GM12878 (cell line): ENCODE results near the gene DCAF8. TPM values are rescaled to one million over a fixed set of nuclear protein-coding genes. Genes with fewer than 3 reads are reported as not detected.

Source experiments
- ATAC-seq: fragments of 200-7000 bp; cut with Tn5 transposase; 3 replicates; pipeline ENCODE4 v1.9.1; 2020; ENCODE audit warnings: mild to moderate bottlenecking, moderate library complexity
- BruUV-seq: library from RNA; stranded (reverse); fragments of 400-500 nt; replicated peaks from 2 replicates; lab custom pipeline; 2021; lab: Mats Ljungman, UMichigan
- CTCF ChIA-PET: fragments of 300-600 bp; sonication (Branson Sonifier 250); formaldehyde crosslinking; extraction: SDS; loops from one replicate; lab custom pipeline; 2021; ENCODE audit warnings: inconsistent platforms; lab: Yijun Ruan, JAX
- POLR2A ChIA-PET: fragments of 350-600 bp; formaldehyde crosslinking; extraction: SDS; loops from one replicate; lab custom pipeline; 2021; ENCODE audit warnings: inconsistent platforms; lab: Charles Lee
- RAD21 ChIA-PET: fragments of 300-600 bp; sonication (Branson Sonifier 250); formaldehyde crosslinking; loops from one replicate; lab custom pipeline; 2023; ENCODE audit warnings: antibody characterized with exemption; ENCODE audit not compliant: unreplicated experiment; lab: Charles Lee
- SMC1A ChIA-PET: fragments of 300-600 bp; sonication (Branson Sonifier 250); formaldehyde crosslinking; loops from one replicate; lab custom pipeline; 2023; ENCODE audit not compliant: unreplicated experiment, uncharacterized antibody; lab: Charles Lee
- DNase-seq: peaks from one replicate; pipeline ENCODE4 v3.0.0-alpha.2; 2011; ENCODE audit warnings: low read depth, low spot score
- FAIRE-seq: peaks from 3 replicates; lab custom pipeline; 2011; peaks lifted over from hg19 to GRCh38; lab: Jason Lieb, UNC
- H2AFZ ChIP-seq: 2 replicates; pipeline ENCODE4 v1.6.0; 2011; ENCODE audit warnings: low read depth, low read length, control low read depth; ENCODE audit not compliant: control insufficient read depth
- H3K27ac ChIP-seq: 2 replicates; pipeline ENCODE4 v1.5.1; 2011; ENCODE audit warnings: control low read depth; ENCODE audit not compliant: control insufficient read depth, insufficient read depth
- H3K27me3 ChIP-seq, 2 experiments: replicated peaks in 1 of 2; 2 replicates each; pipeline versions ENCODE4 v1.6.0 to v1.6.1; 2011; ENCODE audit warnings: low read length in 1 of 2; ENCODE audit not compliant: control insufficient read depth in 2 of 2, insufficient read depth in 2 of 2
- H3K36me3 ChIP-seq, 2 experiments: 2 replicates each; pipeline ENCODE4 v1.5.1; 2011; ENCODE audit warnings: low read length in 1 of 2; ENCODE audit not compliant: control insufficient read depth in 2 of 2, insufficient read depth in 2 of 2
- H3K4me1 ChIP-seq: 2 replicates; pipeline ENCODE4 v1.6.1; 2011; ENCODE audit warnings: mild to moderate bottlenecking, low read length, moderate library complexity, mixed read lengths; ENCODE audit not compliant: control insufficient read depth, insufficient read depth
- H3K4me2 ChIP-seq: 2 replicates; pipeline ENCODE4 v1.6.0; 2011; ENCODE audit warnings: control low read depth; ENCODE audit not compliant: control insufficient read depth, insufficient read depth
- H3K4me3 ChIP-seq: fragments of 200-600 bp; sonication (generic); 2 replicates; pipeline ENCODE4 v1.5.1; 2016
- H3K79me2 ChIP-seq: 2 replicates; pipeline ENCODE4 v1.6.0; 2011; ENCODE audit warnings: low read length; ENCODE audit not compliant: control insufficient read depth, insufficient read depth
- H3K9ac ChIP-seq: 2 replicates; pipeline ENCODE4 v1.8.0; 2011; ENCODE audit warnings: low read length, control low read depth, mixed read lengths; ENCODE audit not compliant: control insufficient read depth, insufficient read depth
- H3K9me3 ChIP-seq: replicated peaks from 3 replicates; pipeline ENCODE4 v1.5.1; 2011; ENCODE audit warnings: mild to moderate bottlenecking, low read length; ENCODE audit not compliant: control insufficient read depth, insufficient read depth
- H4K20me1 ChIP-seq: 2 replicates; pipeline ENCODE4 v1.6.0; 2011; ENCODE audit not compliant: control insufficient read depth, insufficient read depth
- ATF3 ChIP-seq: IDR thresholded peaks from 2 replicates; pipeline ENCODE4 v1.6.1; 2011; ENCODE audit warnings: low read depth, mild to moderate bottlenecking, low read length, moderate library complexity, borderline replicate concordance; ENCODE audit errors: extremely low read depth
- CREM ChIP-seq: IDR thresholded peaks from 2 replicates; pipeline ENCODE4 v1.6.1; 2014; ENCODE audit warnings: antibody characterized with exemption, low read depth
- FOS ChIP-seq: IDR thresholded peaks from 3 replicates; pipeline ENCODE4 v1.6.1; 2011; ENCODE audit warnings: borderline replicate concordance; ENCODE audit not compliant: insufficient read length; ENCODE audit errors: extremely low read depth
- HCFC1 ChIP-seq: fragments of 150-350 bp; IDR thresholded peaks from 2 replicates; pipeline ENCODE4 v1.6.1; 2014; ENCODE audit warnings: low read length
- NR2F1 ChIP-seq: fragments of 450-650 bp; conservative IDR thresholded peaks from 2 replicates; pipeline ENCODE4 v1.6.1; 2017; ENCODE audit warnings: mild to moderate bottlenecking
- PRDM15 ChIP-seq: fragments of 450-650 bp; formaldehyde crosslinking; IDR thresholded peaks from 2 replicates; pipeline ENCODE4 v1.4.0; 2020; ENCODE audit warnings: mild to moderate bottlenecking, moderate library complexity
- SPI1 ChIP-seq: IDR thresholded peaks from 2 replicates; pipeline ENCODE4 v1.6.1; 2011; ENCODE audit warnings: low read depth, mild to moderate bottlenecking, low read length, moderate library complexity, borderline replicate concordance; ENCODE audit not compliant: insufficient read depth
- TAF1 ChIP-seq: IDR thresholded peaks from 2 replicates; pipeline ENCODE4 v1.6.1; 2011; ENCODE audit warnings: mild to moderate bottlenecking, low read depth, low read length, borderline replicate concordance
- in situ Hi-C: fragments of 300-500 bp; cut with MboI; formaldehyde crosslinking; loops from 9 replicates; pipeline ENCODE4 v1.14.3; 2018; ENCODE audit warnings: mixed read lengths
- intact Hi-C: fragments of 100-400 bp; cut with micrococcal nuclease; formaldehyde crosslinking; loops from one replicate; pipeline ENCODE4 v1.14.2; 2022; ENCODE audit not compliant: unreplicated experiment
- polyA plus RNA-seq, 11 experiments: library from polyadenylated mRNA; depleted of rRNA in 4 of 11; unstranded in 6 of 11; stranded (reverse) in 5 of 11; fragments of >200 nt; fragmentation: Nextera tagmentation in 4 of 11; fragmentation: Illumina TruSeq in 1 of 11; extraction: Ambion mirVana in 4 of 11; extraction: Trizol in 1 of 11; gene quantifications; 1 replicate in 1 of 11; 2 replicates in 10 of 11; pipeline versions ENCODE4 v1.2.1 to v1.2.3, GENCODE V29; 2011 to 2016; ENCODE audit warnings: inconsistent platforms in 2 of 11, missing spikeins in 2 of 11, low read depth in 1 of 11
- total RNA-seq, 4 experiments: library from RNA; depleted of rRNA in 3 of 4; stranded (reverse); fragments of >200 nt in 3 of 4; fragmentation: Illumina TruSeq in 1 of 4; extraction: Trizol in 1 of 4; gene quantifications; 2 replicates each; pipeline versions ENCODE4 v1.2.1 to v1.2.3, GENCODE V29; 2013 to 2021

DCAF8 gene
- total and polyA plus RNA-seq, 10 of the 15 experiments (the other 5 are each of a cell fraction or from before 2014, with no cell fraction given): 10.4 to 152 (median 84.6) TPM

- no peak overlapping the region for H3K4me3 ChIP-seq
- H3K27me3 ChIP-seq: no peaks in the 10 kb centered on the region
- RAD21 ChIA-PET: interaction anchor here (1.0 to 2.2 kb wide), 5 partner anchors 9 to 56 kb away, joined by 3 to 7 read pairs (median 3); partner anchors contain the start of gene PEX19
- H3K79me2 ChIP-seq: no peaks in the 10 kb centered on the region
- intact Hi-C loops: no loop called here
- TF ChIP-seq FOS (no peak), PRDM15 (CRISPR knock-in tag) (no peak), HCFC1 (no peak), SPI1 (no peak), CREM (no peak), ATF3 (no peak), TAF1 (no peak), NR2F1 (no peak)
- TF ChIP-seq, all 136 proteins: peak for 0
- BruUV-seq: no TSS peak
- Histone ChIP-seq H3K9ac (no peak overlapping the region), H3K27ac (no peak overlapping the region), H3K9me3 (no peaks in the 10 kb centered on the region), H2AFZ (no peak overlapping the region), H4K20me1 (no peaks in the 10 kb centered on the region), H3K36me3 (peaks cover 16 to 57% of the 10 kb centered on the region in 2 experiments), H3K4me1 (no peaks in the 10 kb centered on the region; the same call in 1 of the 2 replicates), H3K4me2 (no peak overlapping the region)
- DNase-seq (no peak), FAIRE-seq (no peak), ATAC-seq (no peak)
- ChIA-PET POLR2A (interaction anchor here (0.6 to 1.3 kb wide), 2 partner anchors 11 to 198 kb away, joined by 3 to 4 read pairs; no protein-coding TSS in a partner anchor), SMC1A (interaction anchor here (0.6 to 3.3 kb wide), 9 partner anchors 8 to 60 kb away, joined by 3 to 17 read pairs (median 5); no protein-coding TSS in a partner anchor), CTCF (interaction anchor here (0.8 to 6.3 kb wide), 9 partner anchors 8 to 148 kb away, joined by 3 to 40 read pairs (median 9); partner anchors contain the start of gene PEX19)
- in situ Hi-C loops: no loop called here
Measured at GRCh38 chr1:160228431-160228830, 33.9 kb downstream of the DCAF8 start.
